Muscle layer of duodenum (tissue), 2 donors: ENCODE measurements around the gene ADAMTS17.

Source experiments
- H3K27ac ChIP-seq: one replicate; pipeline ENCODE4 v1.7.0; 2013; ENCODE audit warnings: mild to moderate bottlenecking, low read length
- H3K27me3 ChIP-seq: one replicate; pipeline ENCODE4 v1.7.0; 2013; ENCODE audit warnings: low read depth, mild to moderate bottlenecking, control low read depth, low read length
- H3K36me3 ChIP-seq, 2 donors: one replicate each; pipeline ENCODE4 v1.7.0; 2013; ENCODE audit warnings: low read length in 2 of 2, control low read depth in 1 of 2, mild to moderate bottlenecking in 1 of 2; ENCODE audit not compliant: insufficient read depth in 2 of 2, control insufficient read depth in 1 of 2
- H3K4me1 ChIP-seq, 2 donors: one replicate each; pipeline ENCODE4 v1.7.0; 2013; ENCODE audit warnings: low read length in 2 of 2, mild to moderate bottlenecking in 2 of 2, control low read depth in 1 of 2, moderate library complexity in 1 of 2; ENCODE audit not compliant: insufficient read depth in 2 of 2, control insufficient read depth in 1 of 2
- H3K4me3 ChIP-seq, 2 donors: one replicate each; pipeline ENCODE4 v1.7.0; 2013; ENCODE audit warnings: low read length in 2 of 2, low read depth in 1 of 2, mild to moderate bottlenecking in 1 of 2
- H3K9me3 ChIP-seq, 2 donors: one replicate each; pipeline ENCODE4 v1.7.0; 2013; ENCODE audit warnings: low read length in 2 of 2, control low read depth in 1 of 2, mild to moderate bottlenecking in 1 of 2; ENCODE audit not compliant: control insufficient read depth in 1 of 2
- donor health status: healthy.

The ADAMTS17 gene

DNA sequence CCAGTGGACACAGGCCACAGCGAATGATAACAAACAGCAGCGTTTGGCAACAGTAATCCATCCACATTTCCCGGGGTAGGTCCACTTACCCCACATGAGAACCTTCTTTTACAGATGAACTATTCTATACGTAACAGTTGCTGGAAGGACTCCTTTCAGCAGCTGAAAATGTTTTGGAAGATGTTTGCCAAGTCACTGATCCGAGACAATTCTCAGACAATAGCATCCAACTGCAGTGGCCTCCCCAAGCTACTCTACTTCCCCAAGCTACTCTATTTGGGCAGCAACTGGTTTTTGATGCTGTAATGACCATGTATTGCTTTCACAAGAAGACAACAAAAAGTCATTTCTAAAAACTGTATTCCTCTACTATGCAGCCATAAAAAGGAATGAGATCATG, 87.5 kb downstream of the ADAMTS17 start:
- H3K9me3 ChIP-seq, result no peaks in the 10 kb centered on the region
- no peak overlapping the region for H3K27ac ChIP-seq
- no peak overlapping the region for H3K4me3 ChIP-seq
- no peaks in the 10 kb centered on the region for H3K36me3 ChIP-seq
- no peaks in the 10 kb centered on the region for H3K4me1 ChIP-seq
- H3K27me3 ChIP-seq, result no peaks in the 10 kb centered on the region

DNA sequence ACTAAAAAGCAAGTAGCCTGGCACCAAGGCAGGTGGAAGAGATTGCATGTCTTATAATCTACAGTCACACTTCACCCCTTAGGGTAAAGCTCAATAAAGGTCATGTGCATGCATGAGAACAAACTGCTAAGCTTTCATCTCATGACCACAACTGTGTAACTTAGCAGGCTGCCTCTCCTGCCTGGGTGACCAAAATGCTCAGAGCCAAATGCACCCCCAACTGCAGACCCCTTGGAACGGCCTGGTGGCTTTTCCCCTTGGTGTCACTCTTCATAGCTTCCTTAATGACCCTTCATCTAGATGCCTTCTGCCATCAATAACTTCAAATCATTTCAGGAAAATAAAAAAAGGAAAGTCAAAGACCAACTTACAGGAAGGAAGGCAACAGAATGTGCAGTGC, 88.1 kb downstream of the ADAMTS17 start:
- no peaks in the 10 kb centered on the region for H3K4me1 ChIP-seq
- H3K27me3 ChIP-seq, result no peaks in the 10 kb centered on the region
- no peaks in the 10 kb centered on the region for H3K9me3 ChIP-seq
- H3K4me3 ChIP-seq, result no peak overlapping the region
- no peaks in the 10 kb centered on the region for H3K36me3 ChIP-seq
- H3K27ac ChIP-seq, result no peak overlapping the region

DNA sequence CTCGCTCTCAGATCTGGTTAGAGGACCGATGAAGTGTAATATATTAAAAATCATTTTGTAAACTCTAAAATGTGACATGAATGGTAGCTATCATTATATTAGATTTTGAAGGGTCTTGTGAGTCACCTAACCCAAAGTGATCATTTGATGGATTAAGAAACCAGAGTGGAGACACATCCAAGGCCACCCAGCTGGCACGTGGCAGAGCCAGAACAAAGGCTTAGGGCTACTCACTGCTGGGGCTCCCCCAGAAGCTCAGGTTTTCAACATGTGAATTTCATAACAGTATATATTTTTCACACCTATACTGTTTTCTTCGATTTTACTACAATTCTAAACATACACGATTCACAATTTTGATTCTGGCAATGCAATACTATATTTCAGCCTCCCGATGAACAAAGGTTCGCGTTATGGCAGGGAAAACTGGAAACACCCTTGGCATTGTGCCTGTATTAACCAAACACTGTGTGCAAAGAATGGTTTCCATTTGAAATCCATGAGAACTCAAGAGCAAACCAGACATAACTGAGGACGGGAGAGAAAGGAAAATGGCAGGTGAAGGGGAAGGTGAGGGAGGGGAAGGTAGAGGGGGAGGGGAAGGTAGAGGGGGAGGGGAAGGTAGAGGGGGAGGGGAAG, 88.9 kb downstream of the ADAMTS17 start:
- no peaks in the 10 kb centered on the region for H3K9me3 ChIP-seq
- no peaks in the 10 kb centered on the region for H3K36me3 ChIP-seq

DNA sequence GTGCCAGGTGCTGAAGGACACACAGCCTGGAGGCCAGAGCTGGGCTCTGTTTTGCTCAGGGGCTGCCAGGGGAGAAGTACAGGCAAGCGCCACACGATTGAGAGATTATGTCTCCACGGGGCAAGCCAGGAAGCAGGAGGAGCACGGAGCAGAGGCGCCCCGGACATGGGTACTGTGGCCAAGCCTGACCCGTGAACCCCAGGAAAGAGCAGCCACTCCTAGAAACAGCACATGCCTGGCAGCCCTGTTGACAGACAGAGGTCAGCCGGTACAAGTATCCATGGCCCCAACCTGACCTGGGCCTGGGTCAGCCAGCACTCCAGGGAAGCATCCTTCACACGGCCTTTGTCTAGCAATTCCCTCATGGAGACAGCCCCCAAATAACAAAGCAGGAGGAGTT, 89.4 kb downstream of the ADAMTS17 start:
- Histone ChIP-seq H3K27ac (no peak overlapping the region), H3K4me1 (no peaks in the 10 kb centered on the region), H3K27me3 (no peaks in the 10 kb centered on the region), H3K4me3 (no peak overlapping the region), H3K9me3 (no peaks in the 10 kb centered on the region), H3K36me3 (no peaks in the 10 kb centered on the region)

More for the DNA sequence above, 88.9 kb downstream of the ADAMTS17 start:
- Histone ChIP-seq H3K27ac (no peak overlapping the region), H3K27me3 (no peaks in the 10 kb centered on the region), H3K4me3 (no peak overlapping the region), H3K4me1 (no peaks in the 10 kb centered on the region)

DNA sequence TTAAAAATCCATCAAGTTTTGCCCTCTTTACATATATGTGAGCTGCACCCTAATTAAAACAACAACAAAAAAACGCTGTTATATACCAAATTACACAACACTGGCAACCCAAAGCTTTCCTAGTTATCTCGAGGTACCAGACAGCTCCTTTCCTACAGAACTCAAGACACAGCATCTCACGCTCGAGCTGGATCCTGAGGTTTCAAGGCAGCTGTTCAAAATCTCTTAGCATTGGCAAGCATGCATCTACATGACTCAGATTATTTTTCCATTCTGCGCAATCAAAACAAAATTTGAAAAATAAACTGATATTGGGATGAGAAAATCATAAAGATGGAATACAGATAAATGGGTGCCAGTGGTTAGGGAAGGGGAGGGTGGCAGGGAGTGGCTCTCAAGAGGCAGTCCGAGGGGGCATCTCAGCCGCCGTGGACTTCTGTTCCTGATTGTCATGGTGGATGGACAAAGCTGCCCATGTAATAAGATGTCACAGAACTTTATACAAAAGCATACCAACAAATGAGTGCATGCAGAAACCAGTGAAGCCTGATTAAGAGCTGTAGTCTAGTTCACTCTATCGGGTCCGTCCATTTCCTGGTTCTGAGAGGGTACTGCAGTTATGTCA, 91.5 kb downstream of the ADAMTS17 start:
- Histone ChIP-seq H3K4me3 (no peak overlapping the region), H3K27ac (no peak overlapping the region), H3K9me3 (no peaks in the 10 kb centered on the region), H3K4me1 (no peaks in the 10 kb centered on the region), H3K27me3 (no peaks in the 10 kb centered on the region), H3K36me3 (no peaks in the 10 kb centered on the region)

DNA sequence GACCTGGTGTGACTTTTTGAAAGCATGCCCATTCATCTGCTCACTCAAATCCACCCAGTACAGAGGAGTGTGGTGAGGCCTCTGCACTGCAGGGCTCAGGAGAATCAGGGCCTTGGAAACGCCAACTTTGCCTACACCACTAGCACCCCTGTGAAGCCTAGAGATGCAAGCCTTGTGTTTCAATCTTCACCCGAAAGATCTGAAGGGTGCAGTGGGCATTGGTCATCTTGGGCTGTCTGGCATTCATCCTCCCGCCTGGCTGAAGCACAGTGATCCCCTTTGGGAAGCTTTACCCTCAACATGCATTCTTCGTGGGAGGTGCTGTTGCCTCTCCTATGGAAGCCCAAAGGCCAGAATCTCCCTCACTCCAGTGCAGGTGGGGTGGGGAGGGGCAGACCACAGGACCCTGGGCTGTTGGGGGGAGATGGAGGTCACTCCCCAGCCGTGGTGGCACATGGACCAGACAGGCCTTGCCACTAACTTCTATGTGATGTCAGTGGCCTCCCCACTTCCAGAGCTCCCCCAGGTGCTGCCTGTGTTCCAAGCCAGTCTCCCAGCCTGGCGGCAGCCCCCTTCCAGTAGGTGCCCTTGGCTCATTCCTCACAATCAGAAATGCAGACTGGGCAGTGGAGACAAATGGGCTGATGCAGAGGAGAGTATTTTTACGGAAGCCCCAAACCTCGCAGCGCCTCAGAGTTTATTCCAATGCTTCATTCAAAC, 92.5 kb downstream of the ADAMTS17 start:
- H3K4me3 ChIP-seq, result no peak overlapping the region
- no peak overlapping the region for H3K27ac ChIP-seq
- no peaks in the 10 kb centered on the region for H3K27me3 ChIP-seq
- no peaks in the 10 kb centered on the region for H3K36me3 ChIP-seq
- no peaks in the 10 kb centered on the region for H3K9me3 ChIP-seq
- H3K4me1 ChIP-seq, result no peaks in the 10 kb centered on the region

DNA sequence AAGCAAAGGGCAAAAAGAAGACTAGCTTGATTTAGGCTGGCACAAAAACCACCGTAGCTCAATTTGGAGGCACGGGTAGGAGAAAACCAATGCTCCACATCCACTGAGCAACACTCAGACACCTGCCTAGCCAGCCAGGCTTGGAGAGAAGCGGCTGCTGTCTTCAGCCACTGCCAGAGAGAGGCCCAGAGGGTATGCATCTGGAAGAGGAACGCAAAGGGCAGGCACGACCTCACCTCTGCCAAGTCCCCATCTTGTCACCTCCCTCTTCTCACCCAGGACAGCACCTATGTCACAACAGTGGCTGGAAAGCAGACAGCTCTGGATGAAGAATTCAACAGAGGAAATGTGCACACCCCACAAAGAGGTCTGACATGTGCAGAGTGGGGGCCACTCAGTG, 93.5 kb downstream of the ADAMTS17 start:
- Histone ChIP-seq H3K4me1 (no peaks in the 10 kb centered on the region), H3K27ac (no peak overlapping the region), H3K9me3 (no peaks in the 10 kb centered on the region)

DNA sequence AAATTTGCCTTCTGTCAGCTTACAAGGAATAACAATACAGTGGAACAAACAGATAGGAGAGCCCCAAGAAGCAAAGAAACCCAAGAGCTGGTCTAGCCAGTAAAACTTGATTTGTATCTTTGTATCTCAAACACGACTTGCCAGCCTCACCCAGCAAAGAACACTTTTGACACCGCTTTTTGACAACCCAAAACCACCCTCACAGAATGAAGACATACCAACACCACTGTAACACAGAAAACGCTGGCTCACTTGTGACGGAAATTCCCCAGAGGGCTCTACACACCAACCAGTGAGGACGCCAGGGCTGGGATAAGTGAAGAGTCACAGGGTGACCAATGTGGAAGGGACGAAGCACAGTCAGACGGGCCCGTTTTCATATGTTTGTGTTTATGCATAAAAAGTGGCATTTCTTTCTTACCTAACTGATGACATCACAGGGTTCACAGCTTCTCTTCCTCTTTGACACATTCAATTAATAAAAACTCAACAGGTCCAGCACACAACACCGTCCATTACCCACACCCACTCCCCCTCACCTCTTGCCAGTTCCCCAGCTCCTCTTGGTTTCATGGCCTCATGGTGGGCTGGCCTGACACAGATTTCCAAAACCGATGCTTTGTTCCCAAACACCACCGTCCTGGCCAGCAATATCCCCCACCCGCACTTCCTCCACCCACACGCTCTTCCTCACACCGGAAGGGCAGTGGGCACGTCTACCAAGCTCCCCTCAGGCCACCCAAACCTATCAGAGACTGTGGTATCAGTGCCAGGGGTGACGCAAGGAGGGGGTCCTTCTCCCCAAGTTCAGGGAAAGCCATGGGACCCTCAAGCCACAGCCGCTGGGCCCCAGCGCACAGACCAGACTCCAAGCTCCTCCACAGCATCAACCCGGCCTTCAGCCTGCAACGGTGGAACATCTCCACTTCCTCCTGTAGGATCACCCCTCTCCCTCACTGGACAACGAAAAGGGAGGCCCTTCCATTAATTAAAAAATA, 94.2 kb downstream of the ADAMTS17 start:
- H3K4me1 ChIP-seq, result no peaks in the 10 kb centered on the region
- no peak overlapping the region for H3K4me3 ChIP-seq
- H3K36me3 ChIP-seq, result no peaks in the 10 kb centered on the region
- no peak overlapping the region for H3K27ac ChIP-seq
- H3K27me3 ChIP-seq, result no peaks in the 10 kb centered on the region
- no peaks in the 10 kb centered on the region for H3K9me3 ChIP-seq

More for the DNA sequence above, 93.5 kb downstream of the ADAMTS17 start:
- no peak overlapping the region for H3K4me3 ChIP-seq
- no peaks in the 10 kb centered on the region for H3K36me3 ChIP-seq
- H3K27me3 ChIP-seq, result no peaks in the 10 kb centered on the region

DNA sequence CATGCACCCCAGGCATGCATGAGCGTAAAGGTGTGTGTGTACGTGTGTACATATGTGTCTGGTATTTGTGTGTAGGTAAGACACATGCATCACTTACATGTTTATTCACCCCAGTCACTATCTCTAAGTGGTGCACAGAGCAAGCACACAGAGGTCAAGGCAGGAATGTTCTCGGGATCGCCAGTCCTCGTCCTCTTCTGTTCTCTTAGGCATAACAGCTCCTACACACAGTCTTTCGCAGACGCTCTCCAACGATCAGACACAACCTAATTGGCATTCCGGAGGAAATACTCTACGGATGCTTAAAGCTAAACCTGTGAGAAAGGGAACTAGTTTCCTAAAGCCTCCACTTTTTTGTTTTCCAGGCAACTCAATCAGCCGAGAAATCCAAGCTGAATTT, 95.9 kb downstream of the ADAMTS17 start:
- no peak overlapping the region for H3K27ac ChIP-seq
- no peaks in the 10 kb centered on the region for H3K9me3 ChIP-seq
- no peaks in the 10 kb centered on the region for H3K4me1 ChIP-seq
- no peaks in the 10 kb centered on the region for H3K27me3 ChIP-seq
- no peak overlapping the region for H3K4me3 ChIP-seq
- no peaks in the 10 kb centered on the region for H3K36me3 ChIP-seq

DNA sequence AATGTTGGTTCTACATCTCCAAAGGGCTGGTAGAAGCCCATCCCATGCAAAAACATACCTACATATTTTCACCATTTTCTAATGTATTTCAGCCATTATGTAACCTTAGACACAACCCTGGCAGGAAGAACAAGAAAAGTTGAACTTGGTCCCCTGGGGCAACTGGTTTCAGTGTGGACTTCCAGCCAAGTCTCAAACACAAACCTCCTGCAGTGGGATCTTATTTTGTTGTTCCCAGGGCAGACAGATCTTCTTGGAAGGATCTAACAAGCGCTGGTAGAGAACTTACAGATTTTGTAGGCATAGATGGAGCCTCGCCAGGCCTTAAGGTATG, 96.3 kb downstream of the ADAMTS17 start:
- Histone ChIP-seq H3K9me3 (no peaks in the 10 kb centered on the region), H3K27ac (no peak overlapping the region), H3K4me1 (no peaks in the 10 kb centered on the region), H3K27me3 (no peaks in the 10 kb centered on the region), H3K36me3 (no peaks in the 10 kb centered on the region), H3K4me3 (no peak overlapping the region)
